Pancreas (tissue), 10 donors: ENCODE measurements around the gene INPP5A. TPM values are rescaled to one million over a fixed set of nuclear protein-coding genes. Genes with fewer than 3 reads are reported as not detected.

Experiments used
- ATAC-seq, 4 donors: fragments of 200-7000 bp; cut with Tn5 transposase; one replicate each; pipeline versions ENCODE4 v1.8.0 to v1.9.1; 2020; ENCODE audit warnings: mild to moderate bottlenecking in 4 of 4, moderate library complexity in 4 of 4
- DNase-seq, 6 donors: peaks; one replicate each; pipeline ENCODE4 v3.0.0-alpha.2; 2020
- FAIRE-seq: peaks from 2 replicates; lab custom pipeline; 2012; peaks lifted over from hg19 to GRCh38; lab: Jason Lieb, UNC
- H3K27ac ChIP-seq, 4 donors: fragments of 200-600 bp; sonication (generic); 1 replicate in 3 of 4; 2 replicates in 1 of 4; pipeline versions ENCODE4 v1.5.0 to v1.8.0; 2020
- H3K27me3 ChIP-seq, 4 donors: fragments of 200-600 bp; one replicate each; pipeline ENCODE4 v1.8.0; 2021
- H3K36me3 ChIP-seq, 3 donors: fragments of 200-600 bp; sonication (generic) in 1 of 3; one replicate each; pipeline versions ENCODE4 v1.5.0 to v1.8.0; 2020 to 2021
- H3K4me1 ChIP-seq, 3 donors: fragments of 200-600 bp; one replicate each; pipeline ENCODE4 v1.8.0; 2021
- H3K4me3 ChIP-seq, 4 donors: fragments of 200-600 bp; sonication (generic) in 2 of 4; one replicate each; pipeline versions ENCODE4 v1.5.0 to v1.8.0; 2020 to 2021
- H3K9me3 ChIP-seq, 4 donors: fragments of 200-600 bp; one replicate each; pipeline ENCODE4 v1.8.0; 2021
- WGBS, 2 donors: extraction: QIAGEN DNeasy Blood & Tissue Kit; methylation state at CpG; one replicate each; pipeline ENCODE4 v1.1.7; 2013; 5-methylcytosine and 5-hydroxymethylcytosine counted together
- intact Hi-C, 3 donors: fragments of 100-400 bp; cut with DNase I; formaldehyde crosslinking; loops; one replicate each; pipeline versions ENCODE4 v1.11.1 to v1.14.2; 2022
- polyA plus RNA-seq, 2 donors: library from polyadenylated mRNA; stranded (reverse); fragments of 200-250 nt; gene quantifications; one replicate each; pipeline ENCODE4 v1.2.3, GENCODE V29; 2013
- total RNA-seq, 6 donors: library from RNA; stranded (reverse); fragmentation: NEBNext Ultra II Directional in 4 of 6; extraction: Animal tissue kit (Norgen Biotek cat#: 25700) in 4 of 6; gene quantifications; one replicate each; pipeline versions ENCODE4 v1.2.1 to v1.2.4, GENCODE V29; 2021 to 2023
- TF ChIP-seq, protein P1 (sequence below), 4 donors: fragments of 200-600 bp; sonication (generic) in 3 of 4; IDR thresholded peaks; one replicate each; pipeline versions ENCODE4 v1.5.0 to v1.8.0; 2021; ENCODE audit warnings: antibody characterized with exemption in 4 of 4
- donor health status: healthy with polysubstance abuse.
- donor health status: DM: no; HTN: no; CAD: no; lungs with moderate emphysema.
- donor health status: DM: no; HTN: no; CAD: no.
- donor health status: control.
- donor health status: control.
- donor health status: Bipolar disorder and iron deficiency.
- donor health status: DM: yes; HTN: yes; CAD: no.
- donor health status: DM: no; HTN: no; CAD: no.
- donor health status: DM: no; HTN: no; CAD: no.
- donor health status: DM: yes; HTN: yes; CAD: no.

The INPP5A gene
- total and polyA plus RNA-seq, 8 donors: 5.9 to 15.6 (median 11.3) TPM

DNA sequence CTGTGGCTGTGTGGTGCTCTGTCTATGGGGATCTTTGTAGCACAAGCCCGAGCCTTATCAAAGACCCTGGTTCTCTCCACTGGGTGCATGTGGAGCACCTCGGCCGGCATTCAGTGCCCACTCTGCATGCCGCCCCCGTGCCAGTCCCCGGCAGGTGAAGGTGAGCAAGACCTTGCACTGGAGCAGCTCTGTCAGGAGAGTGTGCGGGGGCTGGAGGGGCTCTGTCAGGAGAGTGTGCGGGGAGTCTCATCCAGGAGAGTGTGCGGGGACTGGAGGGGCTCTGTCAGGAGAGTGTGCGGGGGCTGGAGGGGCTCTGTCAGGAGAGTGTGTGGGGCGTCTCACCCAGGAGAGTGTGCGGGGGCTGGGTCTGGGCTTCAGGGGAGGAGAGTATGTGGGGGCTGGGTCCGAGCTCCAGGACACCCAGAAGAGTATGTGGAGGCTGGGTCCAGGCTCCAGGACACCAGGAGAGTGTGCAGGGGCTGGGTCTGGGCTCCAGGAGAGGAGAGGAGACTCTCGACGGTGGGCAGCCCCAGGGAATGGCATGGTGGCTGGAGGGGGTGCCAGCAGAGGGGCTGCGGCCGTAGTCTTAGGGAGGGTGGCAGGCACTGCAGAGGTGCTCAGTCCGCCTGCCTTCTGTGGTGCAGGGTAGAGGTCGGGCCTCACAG lies 40.8 kb downstream of the INPP5A start:
- TF ChIP-seq, protein P1, sequence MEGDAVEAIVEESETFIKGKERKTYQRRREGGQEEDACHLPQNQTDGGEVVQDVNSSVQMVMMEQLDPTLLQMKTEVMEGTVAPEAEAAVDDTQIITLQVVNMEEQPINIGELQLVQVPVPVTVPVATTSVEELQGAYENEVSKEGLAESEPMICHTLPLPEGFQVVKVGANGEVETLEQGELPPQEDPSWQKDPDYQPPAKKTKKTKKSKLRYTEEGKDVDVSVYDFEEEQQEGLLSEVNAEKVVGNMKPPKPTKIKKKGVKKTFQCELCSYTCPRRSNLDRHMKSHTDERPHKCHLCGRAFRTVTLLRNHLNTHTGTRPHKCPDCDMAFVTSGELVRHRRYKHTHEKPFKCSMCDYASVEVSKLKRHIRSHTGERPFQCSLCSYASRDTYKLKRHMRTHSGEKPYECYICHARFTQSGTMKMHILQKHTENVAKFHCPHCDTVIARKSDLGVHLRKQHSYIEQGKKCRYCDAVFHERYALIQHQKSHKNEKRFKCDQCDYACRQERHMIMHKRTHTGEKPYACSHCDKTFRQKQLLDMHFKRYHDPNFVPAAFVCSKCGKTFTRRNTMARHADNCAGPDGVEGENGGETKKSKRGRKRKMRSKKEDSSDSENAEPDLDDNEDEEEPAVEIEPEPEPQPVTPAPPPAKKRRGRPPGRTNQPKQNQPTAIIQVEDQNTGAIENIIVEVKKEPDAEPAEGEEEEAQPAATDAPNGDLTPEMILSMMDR (IDR thresholded peaks at IDR 0.05): no peak
- H3K27ac ChIP-seq: no peak overlapping the region
- no peak overlapping the region for H3K4me3 ChIP-seq
- intact Hi-C loops: loop anchor here in 1 of 3 donors (5.0 kb wide), 2 partner anchors 121 to 186 kb away; no protein-coding TSS in a partner anchor
- peaks cover 33 to 35% (median 34%) of the 10 kb centered on the region in 3 donors for H3K4me1 ChIP-seq
- H3K36me3 ChIP-seq: no peaks in the 10 kb centered on the region
- no peaks in the 10 kb centered on the region for H3K9me3 ChIP-seq
- DNase-seq (no peak), ATAC-seq (no peak), FAIRE-seq (no peak)
- no peaks in the 10 kb centered on the region for H3K27me3 ChIP-seq
- WGBS, 2 donors: 83% methylated on average over 19 of the region's 19 CpGs

DNA sequence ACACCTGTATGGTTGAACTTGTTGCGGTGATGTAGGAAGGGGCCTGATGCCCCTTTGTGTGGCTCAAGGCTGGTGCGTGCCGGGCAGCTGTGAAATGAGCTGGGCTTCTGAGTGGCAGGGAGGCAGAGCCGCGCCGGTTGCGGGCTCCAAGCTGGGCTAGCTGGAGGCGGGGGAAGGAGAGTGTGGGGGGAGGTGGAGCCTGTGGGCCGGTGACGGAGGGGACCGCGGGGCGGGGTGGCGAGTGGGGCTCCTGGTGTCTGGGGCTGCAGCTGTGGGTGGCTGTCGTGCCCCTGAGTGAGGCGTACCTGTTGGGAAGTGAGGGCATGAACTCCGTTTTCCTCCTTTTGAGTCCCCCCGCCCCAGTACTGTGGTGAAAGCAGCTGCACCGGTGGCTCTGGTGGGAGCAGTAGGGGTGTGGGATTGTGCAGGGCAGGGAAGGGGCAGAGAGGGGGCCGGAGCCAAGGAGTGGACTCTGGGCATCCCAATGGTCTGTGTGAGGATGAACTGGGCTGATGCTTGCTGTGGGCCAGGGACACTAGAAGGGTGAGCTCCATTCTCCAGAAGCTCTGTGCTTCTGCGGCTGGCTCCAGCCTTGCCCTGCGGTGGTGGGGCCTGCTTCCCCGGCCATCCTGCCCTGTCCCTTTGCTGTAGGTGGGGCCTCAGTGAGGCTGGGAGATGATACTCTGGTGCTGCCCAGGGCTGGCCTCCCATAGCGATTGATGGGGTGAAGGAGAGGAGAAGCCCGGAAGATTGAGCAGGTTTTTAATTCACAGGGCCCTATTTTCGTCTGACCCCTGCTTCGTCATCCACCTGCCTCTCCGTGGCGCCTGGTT lies 41.7 kb downstream of the INPP5A start:
- Histone ChIP-seq H3K4me1 (peaks cover 33 to 35% (median 34%) of the 10 kb centered on the region in 3 donors), H3K36me3 (no peaks in the 10 kb centered on the region), H3K27me3 (no peaks in the 10 kb centered on the region), H3K9me3 (no peaks in the 10 kb centered on the region), H3K4me3 (no peak overlapping the region), H3K27ac (no peak overlapping the region)
- FAIRE-seq (no peak), ATAC-seq (no peak), DNase-seq (no peak)
- TF ChIP-seq, protein P1 (IDR thresholded peaks at IDR 0.05): no peak
- intact Hi-C loops: loop anchor here in 1 of 3 donors (5.0 kb wide), 2 partner anchors 122 to 187 kb away; no protein-coding TSS in a partner anchor
- WGBS, 2 donors: 86 to 89% methylated on average over 29 of the region's 29 CpGs

DNA sequence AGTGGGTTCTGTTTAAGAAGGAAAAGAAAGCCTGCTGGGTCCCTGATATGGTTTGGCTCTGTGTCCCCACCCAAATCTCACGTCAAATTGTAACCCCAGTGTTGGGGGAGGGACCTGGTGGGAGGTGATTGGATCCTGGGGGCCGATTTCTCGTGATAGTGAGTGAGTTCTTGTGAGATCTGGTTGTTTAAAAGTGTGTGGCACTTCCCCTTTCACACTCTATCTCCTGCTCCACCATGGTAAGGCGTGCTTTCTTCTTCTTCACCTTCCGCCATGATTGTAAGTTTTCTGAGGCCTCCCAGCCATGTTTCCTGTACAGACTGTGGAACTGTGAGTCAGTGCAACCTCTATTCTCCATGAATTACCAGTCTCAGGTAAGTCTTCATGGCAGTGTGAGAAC lies 42.6 kb downstream of the INPP5A start:
- WGBS, 2 donors: 92 to 99% methylated on average over 5 of the region's 5 CpGs
- Histone ChIP-seq H3K9me3 (no peaks in the 10 kb centered on the region), H3K27ac (no peak overlapping the region), H3K4me3 (no peak overlapping the region), H3K4me1 (peaks cover 29 to 30% (median 29%) of the 10 kb centered on the region in 3 donors), H3K36me3 (no peaks in the 10 kb centered on the region), H3K27me3 (no peaks in the 10 kb centered on the region)
- intact Hi-C loops: no loop called here
- no peak for ATAC-seq
- TF ChIP-seq, protein P1 (IDR thresholded peaks at IDR 0.05): no peak
- no peak for FAIRE-seq
- DNase-seq: no peak

DNA sequence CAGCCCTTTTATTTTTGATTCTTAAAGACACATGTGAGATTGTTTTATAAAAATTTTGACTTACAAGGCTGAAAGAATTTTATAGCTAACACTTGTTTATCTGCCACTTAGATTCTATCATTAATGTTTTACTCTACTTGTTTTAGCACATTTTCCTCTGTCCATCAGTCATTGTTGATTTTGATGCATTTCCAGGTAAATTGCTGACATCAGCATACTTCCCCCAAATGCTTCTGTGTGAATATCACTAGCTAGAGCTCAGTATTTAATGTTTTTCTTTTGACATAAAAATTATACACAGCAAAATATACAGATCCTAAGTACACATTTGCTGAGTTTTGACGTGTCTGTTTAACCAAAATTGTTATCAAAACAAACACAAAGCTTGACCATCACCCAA lies 43.0 kb downstream of the INPP5A start:
- no peak overlapping the region for H3K27ac ChIP-seq
- TF ChIP-seq, protein P1 (IDR thresholded peaks at IDR 0.05): no peak
- FAIRE-seq (no peak), DNase-seq (no peak), ATAC-seq (no peak)
- no peaks in the 10 kb centered on the region for H3K9me3 ChIP-seq
- intact Hi-C loops: no loop called here
- H3K27me3 ChIP-seq: no peaks in the 10 kb centered on the region
- WGBS, 2 donors: 27 to 30% methylated on average over 1 of the region's 1 CpG
- no peaks in the 10 kb centered on the region for H3K36me3 ChIP-seq
- H3K4me1 ChIP-seq: peaks cover 24 to 26% (median 25%) of the 10 kb centered on the region in 3 donors
- H3K4me3 ChIP-seq: no peak overlapping the region
